Central memory CD4-positive, alpha-beta T cell (primary cell): ENCODE measurements around the gene LRRC4B.
"Not testable (repeated sequence)": the region's sequence is repeated elsewhere in the genome, so short reads cannot be mapped to it uniquely, and the experiment has no call there.

ENCODE experiments used
- DNase-seq: peaks from one replicate; pipeline ENCODE4 v3.0.0; 2022

Gene LRRC4B

GRCh38 chr19:50553134-50553703 is 15.0 kb downstream of the LRRC4B start:
- DNase-seq, result no peak

- DNase-seq, result no peak
These were observed 15.7 kb downstream of the LRRC4B start for GRCh38 chr19:50552540-50552939.

- DNase-seq, result no peak
These were observed 16.5 kb downstream of the LRRC4B start for GRCh38 chr19:50551715-50552187.

- DNase-seq, result no peak
These were observed 17.1 kb downstream of the LRRC4B start for GRCh38 chr19:50551034-50551714.

GRCh38 chr19:50550594-50550966 is 17.7 kb downstream of the LRRC4B start:
- no peak for DNase-seq

- no peak for DNase-seq
These were observed 18.2 kb downstream of the LRRC4B start for GRCh38 chr19:50549927-50550593.

- no peak for DNase-seq
These were observed 18.9 kb downstream of the LRRC4B start for GRCh38 chr19:50549059-50549926.

- no peak for DNase-seq
These were observed 19.8 kb downstream of the LRRC4B start for GRCh38 chr19:50548191-50549058.

- no peak for DNase-seq
These were observed 20.6 kb downstream of the LRRC4B start for GRCh38 chr19:50547385-50548190.

- no peak for DNase-seq
These were observed 21.6 kb downstream of the LRRC4B start for GRCh38 chr19:50546527-50547221.

- DNase-seq, result no peak
These were observed 25.3 kb downstream of the LRRC4B start for GRCh38 chr19:50542943-50543342.

- DNase-seq, result no peak
These were observed 30.4 kb downstream of the LRRC4B start for GRCh38 chr19:50537769-50538230.

GRCh38 chr19:50537306-50537685 is 30.9 kb downstream of the LRRC4B start:
- DNase-seq, result no peak

GRCh38 chr19:50536662-50537305 is 31.5 kb downstream of the LRRC4B start:
- DNase-seq, result no peak

GRCh38 chr19:50535672-50536187 is 32.5 kb downstream of the LRRC4B start:
- no peak for DNase-seq

- DNase-seq, result no peak
These were observed 33.8 kb downstream of the LRRC4B start for GRCh38 chr19:50534478-50534877.

- DNase-seq, result no peak
These were observed 35.3 kb downstream of the LRRC4B start for GRCh38 chr19:50532952-50533351.

- DNase-seq, result no peak
These were observed 37.0 kb downstream of the LRRC4B start for GRCh38 chr19:50531171-50531612.

- not testable (repeated sequence) for DNase-seq
These were observed 40.2 kb downstream of the LRRC4B start for GRCh38 chr19:50528052-50528451.

GRCh38 chr19:50522881-50523280 is 45.4 kb downstream of the LRRC4B start:
- DNase-seq, result no peak
